Measurements from ENCODE around the gene SAMD1. TPM values are rescaled to one million over a fixed set of nuclear protein-coding genes. Genes with fewer than 3 reads are reported as not detected.

Gene SAMD1
- total and polyA plus RNA-seq, 9 of the 15 experiments (the other 6 are each of a cell fraction or from before 2014, with no cell fraction given) = 2.9 to 96.0 (median 43.5) TPM

GRCh38 chr19:14117668-14118164 is 27.2 kb upstream of the SAMD1 start, which contains the start of gene PRKACA (continued):
- TF ChIP-seq ARID3A (IDR thresholded peaks at IDR 0.05; ENCODE audit: borderline replicate concordance, low read depth, low read length) (peak; percentile 84; the same call in 1 of the 2 replicates), VEZF1 (CRISPR knock-in tag; IDR thresholded peaks at IDR 0.05) (peak; percentile 95), MAZ (CRISPR knock-in tag; conservative IDR thresholded peaks at IDR 0.05 in 1 of 2, IDR thresholded peaks at IDR 0.05 in 1 of 2) (peak; percentile 10 to 59; a peak in 3 of 4 replicates), ZNF639 (CRISPR knock-in tag; conservative IDR thresholded peaks at IDR 0.05 in 1 of 2, IDR thresholded peaks at IDR 0.05 in 1 of 2) (peak in 1 of 2 experiments; percentile 99; a peak in 2 of 4 replicates), HIVEP1 (CRISPR knock-in tag; IDR thresholded peaks at IDR 0.05) (no peak), POLR2G (IDR thresholded peaks at IDR 0.05; ENCODE audit: low read depth, low read length) (peak; percentile 70), PRDM10 (IDR thresholded peaks at IDR 0.05; ENCODE audit: partially characterized antibody) (peak; percentile 45), IFI16 (CRISPR knock-in tag; IDR thresholded peaks at IDR 0.05) (no peak), JUND (IDR thresholded peaks at IDR 0.05; ENCODE audit: borderline replicate concordance, low read depth, low read length) (0 out of 2 replicates have a peak, but pooled peaks have one; percentile 14), JUND (tag; IDR thresholded peaks at IDR 0.05; ENCODE audit: borderline replicate concordance, low read depth, low read length) (no peak), CCNT2 (IDR thresholded peaks at IDR 0.05; ENCODE audit: borderline replicate concordance, extremely low read depth, insufficient read length, low read depth, low read length) (peak; percentile 63), CXXC5 (CRISPR knock-in tag; IDR thresholded peaks at IDR 0.05) (peak; percentile 99), CBX2 (IDR thresholded peaks at IDR 0.05; ENCODE audit: insufficient read depth, low read length, poor library complexity, severe bottlenecking) (no peak), TFAP4 (CRISPR knock-in tag; IDR thresholded peaks at IDR 0.05; ENCODE audit: borderline replicate concordance) (peak; percentile 96), MYC (IDR thresholded peaks at IDR 0.05; ENCODE audit: low read depth, low read length) (0 out of 2 replicates have a peak, but pooled peaks have one; percentile 6), MYC (CRISPR knock-in tag; IDR thresholded peaks at IDR 0.05; ENCODE audit: borderline replicate concordance, low read depth) (no peak)
